ENCODE measurements around the gene C5orf58. TPM values are rescaled to one million over a fixed set of nuclear protein-coding genes. Genes with fewer than 3 reads are reported as not detected.

The C5orf58 gene
- total RNA-seq, 2 donors from 2014 or later = not detected

DNA sequence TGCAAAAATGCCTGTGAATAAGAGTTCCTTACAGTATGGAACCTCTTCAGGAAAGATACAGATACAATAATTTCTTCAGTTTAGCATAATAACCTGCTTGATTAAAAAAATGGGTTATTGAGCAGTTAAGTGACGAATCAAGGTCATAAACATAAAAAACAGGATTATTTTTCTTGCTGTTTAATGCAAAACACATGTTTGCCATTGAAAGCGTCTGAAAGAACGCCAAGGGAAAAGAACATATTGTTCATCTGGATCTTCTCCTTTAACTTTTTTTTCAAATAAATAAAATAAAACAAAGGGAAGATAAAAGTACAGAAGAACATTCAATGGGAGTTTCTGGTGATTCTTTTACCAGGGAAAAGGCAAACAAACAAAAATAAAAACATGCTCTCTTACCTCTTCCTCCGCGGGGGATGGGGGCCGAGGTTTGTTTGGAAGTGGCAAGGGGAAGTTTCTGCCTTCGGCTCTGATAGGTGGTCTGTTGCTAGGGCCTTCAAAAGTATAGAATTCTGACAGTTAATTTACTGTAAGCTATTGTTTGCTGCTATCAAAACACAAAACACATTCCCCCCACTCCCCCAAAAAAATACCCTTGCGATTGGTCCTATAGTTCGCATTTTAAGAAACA is 20.1 kb downstream of the C5orf58 start:
- DNase-seq (ENCODE audit: low spot score) (no peak), ATAC-seq (no peak)
- no peak overlapping the region for H3K4me3 Mint-ChIP-seq
- peak overlapping the region in 1 of 2 donors; percentile 58 for H3K27ac Mint-ChIP-seq
- no peaks in the 10 kb centered on the region for H3K9me3 Mint-ChIP-seq
- peaks cover 49 to 55% of the 10 kb centered on the region in 2 donors for H3K4me1 Mint-ChIP-seq (ENCODE audit: low read depth in 2 of 2)
- H3K36me3 Mint-ChIP-seq = peaks cover 77% of the 10 kb centered on the region
- no peaks in the 10 kb centered on the region for H3K27me3 Mint-ChIP-seq

DNA sequence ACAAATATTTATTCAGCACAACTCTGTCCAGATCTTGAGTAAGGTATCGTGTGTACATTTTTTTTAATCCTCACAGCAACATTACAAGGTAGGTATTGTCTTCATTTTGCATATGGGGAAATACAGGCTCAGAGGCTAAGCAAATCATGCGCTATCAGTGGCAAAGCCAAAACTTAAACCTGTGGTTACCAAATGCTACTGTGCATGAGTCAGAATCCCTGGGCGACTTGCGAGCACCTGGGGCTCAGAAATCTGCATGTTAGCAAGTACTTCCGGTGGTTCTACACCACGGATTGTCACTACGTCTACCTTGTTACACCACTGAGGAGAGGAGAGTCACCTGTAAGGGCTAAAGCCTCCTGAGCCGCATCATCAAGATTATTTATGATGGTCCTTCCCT is 21.3 kb downstream of the C5orf58 start:
- H3K9me3 Mint-ChIP-seq = no peaks in the 10 kb centered on the region
- no peaks in the 10 kb centered on the region for H3K27me3 Mint-ChIP-seq
- DNase-seq (ENCODE audit: low spot score) (no peak), ATAC-seq (peak; percentile 80 to 87)
- peak overlapping the region; percentile 34 for H3K4me3 Mint-ChIP-seq
- peaks cover 48 to 51% of the 10 kb centered on the region in 2 donors for H3K4me1 Mint-ChIP-seq (ENCODE audit: low read depth in 2 of 2)
- H3K36me3 Mint-ChIP-seq = peaks cover 74% of the 10 kb centered on the region
- H3K27ac Mint-ChIP-seq = peak overlapping the region; percentile 58 to 71

- H3K9me3 Mint-ChIP-seq = no peaks in the 10 kb centered on the region
- DNase-seq (ENCODE audit: low spot score) (no peak), ATAC-seq (no peak)
- H3K4me1 Mint-ChIP-seq (ENCODE audit: low read depth in 2 of 2) = peaks cover 51 to 59% of the 10 kb centered on the region in 2 donors
- no peak overlapping the region for H3K4me3 Mint-ChIP-seq
- peak overlapping the region; percentile 54 to 58 for H3K27ac Mint-ChIP-seq
- peaks cover 72% of the 10 kb centered on the region for H3K36me3 Mint-ChIP-seq
- H3K27me3 Mint-ChIP-seq = no peaks in the 10 kb centered on the region
Observed at GRCh38 chr5:170256571-170256970, 23.8 kb downstream of the C5orf58 start.

GRCh38 chr5:170257370-170257769 is 24.6 kb downstream of the C5orf58 start:
- DNase-seq (ENCODE audit: low spot score) (no peak), ATAC-seq (no peak)
- H3K4me1 Mint-ChIP-seq (ENCODE audit: low read depth in 2 of 2) = peaks cover 58 to 66% of the 10 kb centered on the region in 2 donors
- no peaks in the 10 kb centered on the region for H3K27me3 Mint-ChIP-seq
- H3K9me3 Mint-ChIP-seq = no peaks in the 10 kb centered on the region
- H3K36me3 Mint-ChIP-seq = peaks cover 74% of the 10 kb centered on the region
- H3K27ac Mint-ChIP-seq = peak overlapping the region; percentile 54 to 58
- H3K4me3 Mint-ChIP-seq = no peak overlapping the region

DNA sequence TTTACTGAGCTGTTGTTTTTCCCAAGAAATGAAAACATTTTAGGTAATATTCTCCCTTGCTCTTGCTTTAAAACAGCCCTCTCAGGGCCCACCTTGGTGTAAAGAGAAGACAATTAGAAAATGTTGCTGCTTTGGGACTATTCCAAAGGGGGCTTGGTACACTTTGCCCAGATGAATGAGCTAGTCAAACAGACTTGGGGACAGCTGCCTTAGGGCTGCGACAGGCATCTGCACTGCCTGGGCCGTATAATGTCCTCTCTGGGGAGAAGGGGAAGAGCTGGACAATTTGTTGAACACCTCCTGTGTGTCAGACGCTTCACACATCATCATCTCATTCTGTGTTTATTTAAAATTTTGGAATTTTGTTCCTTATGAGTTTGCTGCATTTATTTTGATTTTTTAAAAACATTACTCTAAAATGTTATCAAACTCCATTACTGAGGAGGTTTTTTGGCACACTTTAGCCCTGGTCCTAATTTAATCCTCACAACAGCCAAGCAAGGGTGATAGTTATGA is 28.8 kb downstream of the C5orf58 start:
- DNase-seq (ENCODE audit: low spot score) = peak; percentile 49
- Mint-ChIP-seq H3K36me3 (peaks cover 62% of the 10 kb centered on the region), H3K4me1 (ENCODE audit: low read depth in 2 of 2) (peaks cover 52 to 54% of the 10 kb centered on the region in 2 donors), H3K9me3 (no peaks in the 10 kb centered on the region), H3K27me3 (no peaks in the 10 kb centered on the region), H3K27ac (peak overlapping the region; percentile 86 to 90), H3K4me3 (peak overlapping the region; percentile 22)
- ATAC-seq = no peak

GRCh38 chr5:170262061-170263045 is 29.6 kb downstream of the C5orf58 start:
- ATAC-seq (peak; percentile 42 to 46), DNase-seq (ENCODE audit: low spot score) (no peak)
- Mint-ChIP-seq H3K27me3 (no peaks in the 10 kb centered on the region), H3K9me3 (no peaks in the 10 kb centered on the region), H3K36me3 (peaks cover 62% of the 10 kb centered on the region), H3K27ac (peak overlapping the region; percentile 86 to 90), H3K4me3 (peak overlapping the region; percentile 72), H3K4me1 (ENCODE audit: low read depth in 2 of 2) (peaks cover 52 to 56% of the 10 kb centered on the region in 2 donors)

GRCh38 chr5:170263906-170264305 is 31.1 kb downstream of the C5orf58 start:
- Mint-ChIP-seq H3K36me3 (peaks cover 61% of the 10 kb centered on the region), H3K9me3 (no peaks in the 10 kb centered on the region), H3K4me1 (ENCODE audit: low read depth in 2 of 2) (peaks cover 60 to 65% of the 10 kb centered on the region in 2 donors), H3K4me3 (no peak overlapping the region), H3K27ac (peak overlapping the region; percentile 55 to 86), H3K27me3 (no peaks in the 10 kb centered on the region)
- ATAC-seq (no peak), DNase-seq (ENCODE audit: low spot score) (no peak)

DNA sequence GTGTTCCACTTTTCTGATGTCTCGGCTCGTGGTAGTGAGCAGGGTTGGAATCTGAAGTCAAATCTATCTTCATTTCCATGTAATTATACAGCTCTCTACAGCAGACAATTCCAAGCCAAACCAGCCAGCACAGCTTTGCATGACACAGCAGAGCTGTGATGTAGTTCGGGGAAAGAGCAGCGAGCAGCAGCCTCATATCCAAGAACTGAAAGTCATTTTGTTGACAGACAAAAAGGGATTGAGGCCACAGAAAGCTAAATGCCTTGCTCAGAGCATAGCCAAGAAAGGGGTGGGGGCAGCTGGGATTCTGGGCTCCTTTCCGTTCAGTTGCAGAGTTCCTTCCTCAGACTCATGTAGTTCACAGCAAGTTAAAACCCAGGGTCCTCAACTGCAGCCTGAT is 32.7 kb downstream of the C5orf58 start:
- Mint-ChIP-seq H3K27ac (peak overlapping the region; percentile 88 to 90), H3K4me3 (no peak overlapping the region), H3K36me3 (peaks cover 62% of the 10 kb centered on the region), H3K9me3 (no peaks in the 10 kb centered on the region), H3K27me3 (no peaks in the 10 kb centered on the region), H3K4me1 (ENCODE audit: low read depth in 2 of 2) (peaks cover 63 to 74% of the 10 kb centered on the region in 2 donors)
- ATAC-seq = no peak
- no peak for DNase-seq (ENCODE audit: low spot score)

- Mint-ChIP-seq H3K27ac (peak overlapping the region; percentile 88 to 90), H3K36me3 (peaks cover 62% of the 10 kb centered on the region), H3K4me3 (peak overlapping the region; percentile 82), H3K27me3 (no peaks in the 10 kb centered on the region), H3K9me3 (no peaks in the 10 kb centered on the region), H3K4me1 (ENCODE audit: low read depth in 2 of 2) (peaks cover 66 to 79% of the 10 kb centered on the region in 2 donors)
- DNase-seq (ENCODE audit: low spot score) = no peak
- peak; percentile 55 to 79 for ATAC-seq
Observed at GRCh38 chr5:170266570-170267381, 34.0 kb downstream of the C5orf58 start.

DNA sequence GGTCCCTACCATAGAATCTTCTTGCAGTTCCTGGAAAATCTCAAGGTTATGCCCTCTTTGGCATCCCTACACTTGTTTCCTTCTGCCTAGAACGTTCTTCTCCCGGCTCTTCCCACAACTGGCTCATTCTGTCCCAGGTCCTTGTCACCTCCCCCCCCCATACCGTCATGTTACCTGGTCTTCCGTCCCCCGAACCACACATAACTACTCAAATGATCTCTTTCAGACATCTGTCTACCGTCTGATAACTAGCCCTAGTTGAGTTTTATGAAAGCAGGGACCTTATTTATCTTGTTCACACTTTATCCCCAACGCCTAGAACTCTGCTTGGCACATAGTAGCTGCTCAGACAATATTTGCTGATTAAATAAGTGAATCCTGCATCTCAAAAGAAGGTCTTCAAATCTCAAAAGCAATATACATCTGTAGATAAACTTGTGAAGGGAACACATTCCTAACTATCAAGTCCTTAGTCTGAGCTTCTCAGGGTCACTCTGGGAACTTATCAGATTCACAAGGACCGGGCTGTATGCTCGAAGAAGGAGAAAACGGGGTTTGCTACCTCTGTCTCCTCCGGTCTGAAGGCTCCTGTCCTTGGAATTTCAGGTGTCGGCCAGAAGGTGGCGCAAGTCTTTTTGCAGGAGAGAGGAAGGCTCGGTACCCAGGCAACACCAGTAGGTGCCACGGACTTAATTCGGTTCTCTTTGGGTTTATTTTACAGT is 34.8 kb downstream of the C5orf58 start:
- peak overlapping the region; percentile 88 to 90 for H3K27ac Mint-ChIP-seq
- DNase-seq (ENCODE audit: low spot score) (peak; percentile 81), ATAC-seq (peak; percentile 55 to 73)
- H3K9me3 Mint-ChIP-seq = no peaks in the 10 kb centered on the region
- no peaks in the 10 kb centered on the region for H3K27me3 Mint-ChIP-seq
- H3K36me3 Mint-ChIP-seq = peaks cover 61% of the 10 kb centered on the region
- peak overlapping the region; percentile 82 for H3K4me3 Mint-ChIP-seq
- peaks cover 64 to 78% of the 10 kb centered on the region in 2 donors for H3K4me1 Mint-ChIP-seq (ENCODE audit: low read depth in 2 of 2)

DNA sequence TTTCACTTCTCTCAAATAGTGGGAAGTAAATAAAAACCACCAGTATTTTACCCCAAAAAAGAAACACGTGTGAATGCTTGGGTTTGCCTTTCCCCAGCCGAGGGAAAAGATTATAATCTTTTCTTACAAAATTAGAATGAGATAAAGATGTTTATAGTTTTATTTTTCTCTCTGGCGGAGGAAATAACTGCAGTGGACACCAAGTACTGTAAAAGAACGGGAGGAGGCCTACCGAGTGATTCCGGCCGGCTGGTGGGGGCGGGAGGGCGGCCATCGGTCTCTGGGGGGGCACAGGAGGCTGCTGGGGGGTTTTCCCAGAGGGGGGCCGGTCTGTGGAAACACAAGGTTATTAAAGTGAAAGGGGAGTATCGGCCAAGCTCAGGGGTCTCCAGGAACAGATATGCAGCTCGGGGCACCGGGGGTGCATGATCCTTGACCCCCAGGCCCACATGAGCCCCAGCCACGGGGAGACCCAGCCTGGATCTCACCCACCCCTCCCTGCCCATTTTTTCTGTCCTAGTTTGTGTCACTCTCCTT is 35.4 kb downstream of the C5orf58 start:
- no peak for DNase-seq (ENCODE audit: low spot score)
- no peak for ATAC-seq
- peak overlapping the region; percentile 82 for H3K4me3 Mint-ChIP-seq
- H3K9me3 Mint-ChIP-seq = no peaks in the 10 kb centered on the region
- H3K27ac Mint-ChIP-seq = peak overlapping the region; percentile 88 to 90
- H3K27me3 Mint-ChIP-seq = no peaks in the 10 kb centered on the region
- H3K36me3 Mint-ChIP-seq = peaks cover 63% of the 10 kb centered on the region
- peaks cover 60 to 71% of the 10 kb centered on the region in 2 donors for H3K4me1 Mint-ChIP-seq (ENCODE audit: low read depth in 2 of 2)

DNA sequence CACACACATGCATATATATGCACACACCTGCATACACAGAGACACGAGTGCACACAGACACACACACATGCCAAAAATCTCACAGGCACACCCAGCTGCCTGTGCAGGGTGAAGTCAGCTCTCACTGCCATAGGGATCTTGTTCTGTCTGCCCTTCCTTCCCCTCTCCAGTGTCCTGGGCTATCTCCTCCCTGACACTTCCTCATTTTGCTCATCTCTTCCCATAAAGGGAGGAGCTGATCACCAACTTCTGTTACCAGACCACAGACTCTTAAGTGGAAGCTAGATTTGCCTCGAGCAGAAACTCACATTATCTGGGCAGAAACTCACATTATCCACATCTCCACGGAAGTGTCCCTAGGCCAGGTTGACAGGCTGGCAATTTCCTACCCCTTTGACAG is 36.1 kb downstream of the C5orf58 start:
- Mint-ChIP-seq H3K27me3 (no peaks in the 10 kb centered on the region), H3K9me3 (no peaks in the 10 kb centered on the region)
- no peak for DNase-seq (ENCODE audit: low spot score)

More for the DNA sequence above, 36.1 kb downstream of the C5orf58 start:
- Mint-ChIP-seq H3K4me3 (peak overlapping the region; percentile 82), H3K27ac (peak overlapping the region; percentile 88 to 90), H3K36me3 (peaks cover 67% of the 10 kb centered on the region), H3K4me1 (ENCODE audit: low read depth in 2 of 2) (peaks cover 63 to 66% of the 10 kb centered on the region in 2 donors)
- ATAC-seq = no peak
